H9 (cell line): ENCODE data around the gene ROBO3. TPM values are rescaled to one million over a fixed set of nuclear protein-coding genes. Genes with fewer than 3 reads are reported as not detected.

Experiments used
- DNase-seq: peaks from one replicate; pipeline ENCODE4 v3.0.0-alpha.2; 2017
- H2AFZ ChIP-seq: one replicate; pipeline ENCODE4 v1.6.1; 2013; ENCODE audit warnings: mild to moderate bottlenecking, low read length, control low read depth, moderate library complexity
- H2AK5ac ChIP-seq: 2 replicates; pipeline ENCODE4 v1.6.1; 2013; ENCODE audit warnings: low read length, control low read depth, mixed read lengths; ENCODE audit not compliant: insufficient read length
- H2BK120ac ChIP-seq: one replicate; pipeline ENCODE4 v1.6.1; 2013; ENCODE audit warnings: low read depth, mild to moderate bottlenecking, low read length, control low read depth, inconsistent platforms; ENCODE audit not compliant: poor library complexity, severe bottlenecking
- H2BK12ac ChIP-seq: 2 replicates; pipeline ENCODE4 v1.6.1; 2013; ENCODE audit warnings: low read length, control low read depth, mixed read lengths, low read depth; ENCODE audit not compliant: insufficient read length
- H2BK15ac ChIP-seq: 2 replicates; pipeline ENCODE4 v1.6.1; 2013; ENCODE audit warnings: low read depth, low read length, control low read depth
- H2BK20ac ChIP-seq: one replicate; pipeline ENCODE4 v1.6.1; 2013; ENCODE audit warnings: low read depth, mild to moderate bottlenecking, low read length, control low read depth, inconsistent platforms; ENCODE audit not compliant: poor library complexity, severe bottlenecking
- H2BK5ac ChIP-seq: 2 replicates; pipeline ENCODE4 v1.6.1; 2013; ENCODE audit warnings: low read length, control low read depth, mixed read lengths; ENCODE audit not compliant: insufficient read length
- H3K14ac ChIP-seq: 2 replicates; pipeline ENCODE4 v1.6.1; 2013; ENCODE audit warnings: low read length, control low read depth; ENCODE audit not compliant: insufficient read depth
- H3K18ac ChIP-seq: 2 replicates; pipeline ENCODE4 v1.6.1; 2013; ENCODE audit warnings: low read depth, mild to moderate bottlenecking, mixed read lengths, low read length, control low read depth; ENCODE audit not compliant: insufficient read length
- H3K23ac ChIP-seq: 2 replicates; pipeline ENCODE4 v1.6.1; 2013; ENCODE audit warnings: low read length, control low read depth, mixed read lengths, low read depth; ENCODE audit not compliant: insufficient read length
- H3K23me2 ChIP-seq: 2 replicates; pipeline ENCODE4 v1.6.1; 2013; ENCODE audit warnings: low read depth, mild to moderate bottlenecking, mixed read lengths, low read length, control low read depth; ENCODE audit not compliant: insufficient read length, poor library complexity, severe bottlenecking
- H3K27ac ChIP-seq: 2 replicates; pipeline ENCODE4 v1.5.1; 2013; ENCODE audit warnings: low read length, control low read depth, mixed read lengths, low read depth; ENCODE audit not compliant: insufficient read length
- H3K27me3 ChIP-seq: 2 replicates; pipeline ENCODE4 v1.6.1; 2013; ENCODE audit warnings: low read length, control low read depth, inconsistent platforms; ENCODE audit not compliant: insufficient read depth
- H3K4ac ChIP-seq: 2 replicates; pipeline ENCODE4 v1.6.1; 2013; ENCODE audit warnings: low read depth, mild to moderate bottlenecking, control low read depth, inconsistent platforms, low read length, moderate library complexity
- H3K4me1 ChIP-seq: 2 replicates; pipeline ENCODE4 v1.6.1; 2013; ENCODE audit warnings: low read length, control low read depth, inconsistent platforms; ENCODE audit not compliant: insufficient read depth
- H3K4me2 ChIP-seq: 2 replicates; pipeline ENCODE4 v1.6.1; 2013; ENCODE audit warnings: low read length, control low read depth, mixed read lengths; ENCODE audit not compliant: insufficient read length, insufficient read depth
- H3K56ac ChIP-seq: 2 replicates; pipeline ENCODE4 v1.6.1; 2013; ENCODE audit warnings: low read depth, mild to moderate bottlenecking, mixed read lengths, low read length, control low read depth; ENCODE audit not compliant: insufficient read length
- H3K79me1 ChIP-seq: 2 replicates; pipeline ENCODE4 v1.6.1; 2013; ENCODE audit warnings: low read depth, mild to moderate bottlenecking, moderate library complexity, low read length, control low read depth, inconsistent platforms; ENCODE audit not compliant: insufficient read depth, poor library complexity, severe bottlenecking
- H3K79me2 ChIP-seq: 2 replicates; pipeline ENCODE4 v1.6.1; 2013; ENCODE audit warnings: low read length, control low read depth, inconsistent platforms; ENCODE audit not compliant: insufficient read depth
- H3K9ac ChIP-seq: 2 replicates; pipeline ENCODE4 v1.6.1; 2013; ENCODE audit warnings: low read length, control low read depth, mixed read lengths; ENCODE audit not compliant: insufficient read length; ENCODE audit errors: extremely low read depth
- H3K9me3 ChIP-seq: one replicate; pipeline ENCODE4 v1.6.1; 2013; ENCODE audit warnings: low read depth, low read length, inconsistent platforms; ENCODE audit not compliant: control insufficient read depth
- H3T11ph ChIP-seq: one replicate; pipeline ENCODE4 v1.6.1; 2013; ENCODE audit warnings: mild to moderate bottlenecking, low read length, control low read depth, inconsistent platforms
- H4K20me1 ChIP-seq: one replicate; pipeline ENCODE4 v1.6.1; 2013; ENCODE audit not compliant: control insufficient read depth, insufficient read length, insufficient read depth
- H4K5ac ChIP-seq: 2 replicates; pipeline ENCODE4 v1.6.1; 2013; ENCODE audit warnings: low read depth, mild to moderate bottlenecking, mixed read lengths, low read length, control low read depth; ENCODE audit not compliant: insufficient read length
- H4K8ac ChIP-seq: replicated peaks from 2 replicates; pipeline ENCODE4 v1.6.1; 2013; ENCODE audit warnings: low read length, control low read depth, mixed read lengths, low read depth; ENCODE audit not compliant: insufficient read length
- H4K91ac ChIP-seq: 2 replicates; pipeline ENCODE4 v1.6.1; 2013; ENCODE audit warnings: low read depth, mild to moderate bottlenecking, moderate library complexity, mixed read lengths, low read length, control low read depth; ENCODE audit not compliant: insufficient read length
- H3K27ac Mint-ChIP-seq, 3 experiments: 2 replicates in 2 of 3; 3 replicates in 1 of 3; pipeline ENCODE4 v1.8.0; 2020 to 2021; ENCODE audit warnings: mixed read lengths in 3 of 3, mild to moderate bottlenecking in 1 of 3, moderate library complexity in 1 of 3
- H3K27me3 Mint-ChIP-seq: 2 replicates; pipeline ENCODE4 v1.8.0; 2021; ENCODE audit warnings: low read depth, mild to moderate bottlenecking, moderate library complexity, mixed read lengths
- H3K36me3 Mint-ChIP-seq, 3 experiments: 2 replicates in 2 of 3; 3 replicates in 1 of 3; pipeline ENCODE4 v1.8.0; 2020 to 2021; ENCODE audit warnings: low read depth in 3 of 3, mixed read lengths in 3 of 3; ENCODE audit not compliant: insufficient read depth in 1 of 3
- H3K4me1 Mint-ChIP-seq, 2 experiments: 2 replicates each; pipeline ENCODE4 v1.8.0; 2020; ENCODE audit warnings: mixed read lengths in 2 of 2
- H3K4me3 Mint-ChIP-seq, 2 experiments: 2 replicates in 1 of 2; 3 replicates in 1 of 2; pipeline ENCODE4 v1.8.0; 2020 to 2021; ENCODE audit warnings: mild to moderate bottlenecking in 2 of 2, mixed read lengths in 2 of 2, moderate library complexity in 1 of 2
- H3K9me3 Mint-ChIP-seq, 2 experiments: 2 replicates in 1 of 2; 3 replicates in 1 of 2; pipeline ENCODE4 v1.8.0; 2020; ENCODE audit warnings: mild to moderate bottlenecking in 2 of 2, mixed read lengths in 2 of 2, moderate library complexity in 1 of 2
- WGBS: extraction: QIAGEN DNeasy Blood & Tissue Kit; methylation state at CpG from one replicate; pipeline ENCODE4 v1.1.7; 2013; ENCODE audit warnings: missing lambda C conversion rate, low lambda C conversion rate, mixed read lengths; ENCODE audit not compliant: insufficient read length; ENCODE audit errors: extremely low coverage; 5-methylcytosine and 5-hydroxymethylcytosine counted together
- total RNA-seq: library from RNA; stranded (reverse); gene quantifications from 2 replicates; pipeline ENCODE4 v1.2.1, GENCODE V29; 2021
- TF ChIP-seq, protein P1 (sequence below): fragments of 200-600 bp; sonication (generic); conservative IDR thresholded peaks from 3 replicates; pipeline ENCODE4 v1.8.0; 2021; ENCODE audit warnings: antibody characterized with exemption, mild to moderate bottlenecking

ROBO3 gene
- total RNA-seq, 1 experiment from 2014 or later, result 12.6 TPM

- Histone ChIP-seq H3K23me2 (peaks cover 3% of the 10 kb centered on the region), H4K91ac (no peak overlapping the region), H3K4ac (no peak overlapping the region), H3K4me1 (no peaks in the 10 kb centered on the region; the same call in 1 of the 2 replicates), H3K9ac (no peak overlapping the region), H3K14ac (no peak overlapping the region), H4K20me1 (no peaks in the 10 kb centered on the region), H2AK5ac (no peak overlapping the region), H3K4me2 (no peak overlapping the region), H3K18ac (no peak overlapping the region), H2AFZ (no peak overlapping the region), H3K56ac (no peak overlapping the region), H3K27me3 (peaks cover 91% of the 10 kb centered on the region), H2BK5ac (no peak overlapping the region), H2BK12ac (no peak overlapping the region), H3K9me3 (no peaks in the 10 kb centered on the region), H3K79me2 (no peaks in the 10 kb centered on the region), H3K27ac (no peak overlapping the region), H4K5ac (no peak overlapping the region), H2BK15ac (no peak overlapping the region), H2BK20ac (no peak overlapping the region), H2BK120ac (no peak overlapping the region), H4K8ac (no peak overlapping the region), H3K23ac (no peak overlapping the region), H3T11ph (no peak overlapping the region), H3K79me1 (no peaks in the 10 kb centered on the region)
- Mint-ChIP-seq H3K27me3 (peaks cover 23% of the 10 kb centered on the region), H3K9me3 (peaks cover 0 to 2% of the 10 kb centered on the region in 2 experiments; a peak in 3 of 5 replicates), H3K36me3 (no peaks in the 10 kb centered on the region), H3K4me1 (peaks cover 11 to 51% of the 10 kb centered on the region in 2 experiments), H3K4me3 (no peak overlapping the region; a peak in 2 of 5 replicates), H3K27ac (no peak overlapping the region)
- TF ChIP-seq, protein P1, sequence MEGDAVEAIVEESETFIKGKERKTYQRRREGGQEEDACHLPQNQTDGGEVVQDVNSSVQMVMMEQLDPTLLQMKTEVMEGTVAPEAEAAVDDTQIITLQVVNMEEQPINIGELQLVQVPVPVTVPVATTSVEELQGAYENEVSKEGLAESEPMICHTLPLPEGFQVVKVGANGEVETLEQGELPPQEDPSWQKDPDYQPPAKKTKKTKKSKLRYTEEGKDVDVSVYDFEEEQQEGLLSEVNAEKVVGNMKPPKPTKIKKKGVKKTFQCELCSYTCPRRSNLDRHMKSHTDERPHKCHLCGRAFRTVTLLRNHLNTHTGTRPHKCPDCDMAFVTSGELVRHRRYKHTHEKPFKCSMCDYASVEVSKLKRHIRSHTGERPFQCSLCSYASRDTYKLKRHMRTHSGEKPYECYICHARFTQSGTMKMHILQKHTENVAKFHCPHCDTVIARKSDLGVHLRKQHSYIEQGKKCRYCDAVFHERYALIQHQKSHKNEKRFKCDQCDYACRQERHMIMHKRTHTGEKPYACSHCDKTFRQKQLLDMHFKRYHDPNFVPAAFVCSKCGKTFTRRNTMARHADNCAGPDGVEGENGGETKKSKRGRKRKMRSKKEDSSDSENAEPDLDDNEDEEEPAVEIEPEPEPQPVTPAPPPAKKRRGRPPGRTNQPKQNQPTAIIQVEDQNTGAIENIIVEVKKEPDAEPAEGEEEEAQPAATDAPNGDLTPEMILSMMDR, result no peak
- DNase-seq, result no peak
- no CpG with 5 or more reads among the region's 2 CpGs for WGBS
Measured at GRCh38 chr11:124841840-124842239, 23.4 kb upstream of the ROBO3 start.
